Measurements from ENCODE around the gene SLC38A1.
"Not testable (repeated sequence)": the region's sequence is repeated elsewhere in the genome, so short reads cannot be mapped to it uniquely, and the experiment has no call there.

SLC38A1 gene

GRCh38 chr12:46296822-46297221, 28.0 kb upstream of the SLC38A1 start:
- TF ChIP-seq CTCF (IDR thresholded peaks at IDR 0.05; ENCODE audit: extremely low read depth, missing control alignments): no peak
- DNase-seq (ENCODE audit: low spot score): no peak

- DNase-seq (ENCODE audit: low spot score): no peak
- no peak for TF ChIP-seq CTCF (IDR thresholded peaks at IDR 0.05; ENCODE audit: extremely low read depth, missing control alignments)
Observed at GRCh38 chr12:46292754-46293402, 24.0 kb upstream of the SLC38A1 start.

GRCh38 chr12:46291953-46292352, 23.1 kb upstream of the SLC38A1 start:
- DNase-seq (ENCODE audit: low spot score): not testable (repeated sequence)

- not testable (repeated sequence) for DNase-seq (ENCODE audit: low spot score)
Observed at GRCh38 chr12:46285177-46285576, 16.3 kb upstream of the SLC38A1 start.

- no peak for TF ChIP-seq CTCF (IDR thresholded peaks at IDR 0.05; ENCODE audit: extremely low read depth, missing control alignments)
- DNase-seq (ENCODE audit: low spot score): no peak
Observed at GRCh38 chr12:46282829-46283228, 14.0 kb upstream of the SLC38A1 start.

GRCh38 chr12:46276756-46277155, 7.9 kb upstream of the SLC38A1 start:
- DNase-seq (ENCODE audit: low spot score): no peak
- TF ChIP-seq CTCF (IDR thresholded peaks at IDR 0.05; ENCODE audit: extremely low read depth, missing control alignments): no peak

- TF ChIP-seq CTCF (IDR thresholded peaks at IDR 0.05; ENCODE audit: extremely low read depth, missing control alignments): no peak
- DNase-seq (ENCODE audit: low spot score): no peak
Observed at GRCh38 chr12:46271863-46272262, 3.0 kb upstream of the SLC38A1 start.

GRCh38 chr12:46269429-46270241, 792 bp upstream of the SLC38A1 start:
- peak; percentile 73 for DNase-seq (ENCODE audit: low spot score)
- no peak for TF ChIP-seq CTCF (IDR thresholded peaks at IDR 0.05; ENCODE audit: extremely low read depth, missing control alignments)
